Measurements from ENCODE around the gene ARFGAP2. TPM values are rescaled to one million over a fixed set of nuclear protein-coding genes. Genes with fewer than 3 reads are reported as not detected.

Gene ARFGAP2
- polyA plus RNA-seq, 1 donor (not counting 4 experiments of a cell fraction or from before 2014, with no cell fraction given): 51.0 TPM

DNA sequence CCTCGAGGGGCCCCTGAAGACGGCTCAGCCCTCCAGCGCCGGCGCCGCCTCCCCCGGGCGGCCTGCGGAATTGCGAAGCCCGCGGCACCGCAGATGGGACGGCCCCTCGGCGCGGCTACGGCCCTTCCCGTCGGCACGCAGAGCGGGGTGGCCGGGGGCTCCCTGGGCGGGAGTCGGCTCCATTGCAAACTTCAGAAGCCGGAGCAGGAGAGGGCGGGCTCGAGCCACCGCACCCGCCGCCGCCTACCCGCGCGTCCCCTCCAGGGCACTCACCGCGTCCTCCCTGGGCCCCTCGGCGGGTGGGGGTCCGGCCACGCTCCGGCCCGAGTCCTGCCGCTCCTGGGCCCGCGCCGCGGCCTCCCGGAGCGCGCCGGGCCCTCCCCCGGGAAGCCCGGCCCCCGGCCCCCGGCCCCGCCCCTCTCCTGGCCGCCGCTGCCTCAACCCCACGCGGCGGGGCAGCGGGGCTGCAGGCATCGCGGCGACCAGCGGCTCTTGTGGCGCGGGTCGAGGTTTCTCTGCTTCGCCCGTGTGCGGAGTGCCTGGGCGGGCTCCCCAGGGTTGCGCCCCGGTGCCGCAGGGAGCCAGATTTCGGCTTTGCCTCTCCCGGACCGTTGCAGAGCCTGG is 9.5 kb upstream of the ARFGAP2 start, which contains the start of gene PACSIN3:
Gene PACSIN3, minus strand, starts transcription at position 359 of the 624 bp plus-strand sequence. CDS start 3,707 bp downstream, outside the sequence.
- no peak for FAIRE-seq
- H3K79me2 ChIP-seq (ENCODE audit: control insufficient read depth, insufficient read depth, low read length): peaks cover 32% of the 10 kb centered on the region
- H3K9me3 ChIP-seq (ENCODE audit: control insufficient read depth, low read depth, low read length): no peaks in the 10 kb centered on the region
- no peak for TF ChIP-seq CTCF (optimal IDR thresholded peaks at IDR 0.05 in 1 of 3, IDR thresholded peaks at IDR 0.05 in 1 of 3, conservative IDR thresholded peaks at IDR 0.05 in 1 of 3; ENCODE audit: extremely low read depth in 1 of 3, insufficient read depth in 2 of 3, low read length in 3 of 3)
- TF ChIP-seq EZH2 (IDR thresholded peaks at IDR 0.05; ENCODE audit: low read length): no peak
- H3K4me2 ChIP-seq (ENCODE audit: control insufficient read depth, extremely low read depth, insufficient read depth, low read depth, low read length): peak within 1 kb of the TSS; percentile 99
- peak within 1 kb of the TSS; percentile 66 to 89 (median 75) for H3K4me3 ChIP-seq (ENCODE audit: control insufficient read depth in 2 of 3, extremely low read depth in 1 of 3, insufficient read depth in 2 of 3, low read depth in 1 of 3, low read length in 3 of 3)
- peak within 1 kb of the TSS; percentile 82 for H3K27ac ChIP-seq (ENCODE audit: control insufficient read depth, insufficient read depth, low read length)
- peaks cover 2% of the 10 kb centered on the region for H3K9me1 ChIP-seq (ENCODE audit: control insufficient read depth, extremely low read depth, insufficient read depth, low read length)
- H3K36me3 ChIP-seq (ENCODE audit: control insufficient read depth in 2 of 2, extremely low read depth in 1 of 2, insufficient read depth in 2 of 2, low read length in 2 of 2): peaks cover 7 to 9% of the 10 kb centered on the region in 2 experiments
- peak within 1 kb of the TSS; percentile 78 for H2AFZ ChIP-seq (ENCODE audit: control insufficient read depth, low read length)
- H3K9ac ChIP-seq (ENCODE audit: control insufficient read depth, extremely low read depth, insufficient read depth, low read length): peak within 1 kb of the TSS; percentile 91
- no peaks in the 10 kb centered on the region for H3K27me3 ChIP-seq (ENCODE audit: control insufficient read depth, extremely low read depth, insufficient read depth, low read length)
- H4K20me1 ChIP-seq (ENCODE audit: control insufficient read depth, extremely low read depth, insufficient read depth, low read length): no peaks in the 10 kb centered on the region
- H3K4me1 ChIP-seq (ENCODE audit: control insufficient read depth, extremely low read depth, insufficient read depth, low read length): peaks cover 26% of the 10 kb centered on the region
- dilution Hi-C loops (cut with MboI; ENCODE audit: extremely low pct_ligation_motif_present, low sequenced_read_pairs): no loop called here
- no peak for DNase-seq (ENCODE audit: low read depth, low spot score)

- Histone ChIP-seq H3K9ac (ENCODE audit: control insufficient read depth, extremely low read depth, insufficient read depth, low read length) (peak overlapping the region; percentile 91), H3K79me2 (ENCODE audit: control insufficient read depth, insufficient read depth, low read length) (peaks cover 36% of the 10 kb centered on the region), H3K27me3 (ENCODE audit: control insufficient read depth, extremely low read depth, insufficient read depth, low read length) (no peaks in the 10 kb centered on the region), H3K4me2 (ENCODE audit: control insufficient read depth, extremely low read depth, insufficient read depth, low read depth, low read length) (peak overlapping the region; percentile 99), H3K9me3 (ENCODE audit: control insufficient read depth, low read depth, low read length) (no peaks in the 10 kb centered on the region), H3K9me1 (ENCODE audit: control insufficient read depth, extremely low read depth, insufficient read depth, low read length) (peaks cover 2% of the 10 kb centered on the region), H3K4me3 (ENCODE audit: control insufficient read depth in 2 of 3, extremely low read depth in 1 of 3, insufficient read depth in 2 of 3, low read depth in 1 of 3, low read length in 3 of 3) (peak overlapping the region; percentile 66 to 89 (median 75)), H4K20me1 (ENCODE audit: control insufficient read depth, extremely low read depth, insufficient read depth, low read length) (no peaks in the 10 kb centered on the region), H2AFZ (ENCODE audit: control insufficient read depth, low read length) (peak overlapping the region; percentile 73), H3K27ac (ENCODE audit: control insufficient read depth, insufficient read depth, low read length) (peak overlapping the region; percentile 82), H3K4me1 (ENCODE audit: control insufficient read depth, extremely low read depth, insufficient read depth, low read length) (peaks cover 26% of the 10 kb centered on the region), H3K36me3 (ENCODE audit: control insufficient read depth in 2 of 2, extremely low read depth in 1 of 2, insufficient read depth in 2 of 2, low read length in 2 of 2) (peaks cover 9 to 10% of the 10 kb centered on the region in 2 experiments)
- TF ChIP-seq EZH2 (IDR thresholded peaks at IDR 0.05; ENCODE audit: low read length) (no peak), CTCF (optimal IDR thresholded peaks at IDR 0.05 in 1 of 3, IDR thresholded peaks at IDR 0.05 in 1 of 3, conservative IDR thresholded peaks at IDR 0.05 in 1 of 3; ENCODE audit: extremely low read depth in 1 of 3, insufficient read depth in 2 of 3, low read length in 3 of 3) (no peak)
- FAIRE-seq: no peak
- dilution Hi-C loops (cut with MboI; ENCODE audit: extremely low pct_ligation_motif_present, low sequenced_read_pairs): no loop called here
- DNase-seq (ENCODE audit: low read depth, low spot score): peak; percentile 61
Observed at GRCh38 chr11:47185305-47186075, 8.8 kb upstream of the ARFGAP2 start.
